GM18502 (cell line): Measurements from ENCODE around the gene EHD1.

Experiments used
- ATAC-seq: cut with Tn5 transposase; IDR thresholded peaks from one replicate; pipeline ENCODE4 v1.9.1; 2021; ENCODE audit warnings: mild to moderate bottlenecking; ENCODE audit not compliant: unreplicated experiment, poor library complexity

The EHD1 gene

DNA sequence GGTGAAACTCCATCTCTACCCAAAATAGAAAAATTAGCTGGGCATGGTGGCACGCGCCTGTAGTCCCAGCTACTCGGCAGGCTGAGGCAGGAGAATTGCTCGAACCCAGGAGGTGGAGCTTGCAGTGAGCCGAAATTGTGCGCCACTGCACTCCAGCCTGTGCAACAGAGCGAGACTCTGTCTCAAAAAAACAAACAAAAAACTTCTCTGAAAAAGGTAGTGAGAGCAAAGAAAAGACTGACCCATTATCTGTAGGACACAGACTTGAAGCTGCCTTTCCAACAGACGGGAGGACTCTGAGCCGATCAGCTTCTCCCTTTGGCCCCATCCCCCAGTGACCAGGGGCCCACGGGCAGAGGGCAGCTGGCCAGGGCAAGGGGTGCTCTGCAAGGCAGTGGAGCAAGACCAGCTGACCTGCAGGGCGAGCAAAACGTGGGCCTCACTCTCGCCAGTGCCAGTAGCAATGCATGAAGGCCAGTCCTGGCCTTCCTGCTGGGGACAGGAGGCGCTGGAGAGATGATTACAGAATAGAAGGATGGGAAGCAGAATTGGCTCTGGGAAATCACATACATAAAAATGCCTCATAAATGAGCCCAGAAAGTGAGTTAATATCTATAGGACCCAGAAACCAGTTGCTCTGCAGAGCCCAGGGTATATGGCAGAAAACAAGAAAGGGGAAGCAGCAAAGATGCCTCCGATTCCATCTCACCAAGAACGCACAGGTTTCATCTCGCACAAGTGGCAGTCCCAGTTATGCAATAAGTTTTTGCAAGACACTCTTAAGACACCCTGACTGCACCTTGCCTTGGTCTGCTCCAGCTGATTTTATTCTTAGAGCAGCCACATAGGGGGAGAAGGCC, 2.8 kb downstream of the EHD1 start:
- no peak for ATAC-seq

DNA sequence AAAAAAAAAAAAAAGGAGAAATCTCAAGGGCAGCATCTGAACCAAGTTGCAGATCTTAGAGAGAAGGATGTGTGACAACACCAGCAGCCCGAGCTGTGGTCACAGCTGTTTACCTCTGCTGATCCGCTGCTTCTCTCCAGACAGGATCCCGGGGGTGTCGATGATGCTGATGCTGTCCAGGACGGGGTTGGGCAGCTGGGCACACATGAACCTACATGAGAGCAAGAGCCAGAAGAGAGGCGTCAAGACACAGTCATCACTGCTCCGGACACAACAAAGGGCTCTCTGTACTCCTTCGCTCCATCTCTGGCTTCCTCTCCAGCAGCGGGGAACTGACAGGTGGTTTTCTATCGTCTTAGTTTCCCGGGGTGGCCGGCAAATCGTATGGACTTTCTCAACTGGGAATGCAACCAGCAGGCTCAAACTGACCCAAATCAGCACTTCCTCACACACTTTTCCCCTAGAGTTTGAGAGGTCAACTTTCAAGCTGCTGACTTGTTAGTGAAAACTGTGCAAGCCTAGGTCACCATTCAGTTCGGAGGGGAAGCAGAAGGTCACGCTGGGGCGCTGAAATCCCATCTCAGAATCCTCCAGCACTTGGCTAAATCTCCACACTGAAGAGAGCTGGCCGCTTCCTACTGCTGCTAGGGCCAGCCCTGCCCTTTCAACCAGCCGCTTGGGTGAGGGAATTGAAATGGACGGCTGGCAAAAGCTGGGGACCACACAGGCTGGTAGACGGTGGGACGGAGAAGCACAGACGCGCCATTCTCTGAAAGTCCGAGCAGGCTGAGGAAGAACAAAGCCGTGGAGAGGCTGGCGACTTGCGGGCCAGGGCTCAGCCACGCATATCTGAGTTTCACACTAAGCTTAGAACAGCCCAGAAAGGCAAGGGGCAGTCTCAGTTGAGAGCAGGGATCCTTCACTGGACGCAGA, 3.8 kb downstream of the EHD1 start:
- no peak for ATAC-seq

DNA sequence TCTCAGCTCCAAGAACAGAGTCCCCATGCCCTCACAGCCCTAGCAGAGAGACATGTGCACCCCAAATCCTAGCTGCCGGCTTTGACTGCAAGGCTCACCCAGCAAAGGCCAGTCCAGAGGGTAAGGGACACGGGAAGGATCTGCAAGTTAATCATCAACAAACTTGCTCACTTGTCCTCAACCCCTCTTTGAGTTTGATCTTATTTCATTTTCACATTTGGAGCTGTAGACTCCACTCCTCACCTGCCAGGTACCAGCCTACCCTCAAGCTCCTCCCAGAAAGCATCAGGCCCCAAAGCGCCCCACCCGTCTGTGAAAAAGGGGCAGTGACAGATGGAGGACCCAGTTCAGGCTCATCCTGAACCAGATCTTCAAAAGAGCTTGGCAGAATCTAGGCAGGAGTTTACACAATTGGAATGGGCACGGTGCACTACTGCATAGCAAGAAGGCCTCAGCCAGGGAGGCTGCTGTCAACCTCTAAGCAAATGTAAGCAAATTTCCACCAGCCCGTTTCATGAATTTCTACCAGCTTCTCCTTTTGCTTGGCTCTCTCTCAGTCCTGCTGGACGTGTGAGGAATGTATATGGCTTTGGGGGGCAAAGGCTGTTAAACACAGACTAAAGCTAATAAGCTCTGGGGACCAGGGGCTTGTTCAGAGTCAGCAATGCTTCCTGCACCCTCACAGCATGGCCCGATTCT, 5.5 kb downstream of the EHD1 start:
- no peak for ATAC-seq

DNA sequence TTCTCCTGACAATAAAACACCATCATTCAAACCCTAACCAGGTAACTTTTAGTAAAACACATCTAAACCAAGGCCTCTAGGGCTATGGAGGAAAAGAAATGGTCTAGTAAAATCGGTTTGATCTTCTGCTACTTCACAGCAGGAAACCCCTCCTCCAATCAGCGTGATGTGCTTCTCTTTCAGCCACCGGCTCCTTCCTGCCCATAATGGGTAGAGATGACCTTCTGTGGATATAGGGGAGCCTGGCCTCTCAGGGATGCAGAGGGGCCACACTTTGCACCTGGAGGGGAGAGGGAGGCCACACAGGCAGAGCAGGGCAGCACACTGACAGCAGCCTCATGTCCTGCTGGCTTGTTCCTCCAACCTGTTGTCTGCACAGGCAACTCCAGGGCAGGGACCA, 6.9 kb downstream of the EHD1 start:
- ATAC-seq, result no peak

DNA sequence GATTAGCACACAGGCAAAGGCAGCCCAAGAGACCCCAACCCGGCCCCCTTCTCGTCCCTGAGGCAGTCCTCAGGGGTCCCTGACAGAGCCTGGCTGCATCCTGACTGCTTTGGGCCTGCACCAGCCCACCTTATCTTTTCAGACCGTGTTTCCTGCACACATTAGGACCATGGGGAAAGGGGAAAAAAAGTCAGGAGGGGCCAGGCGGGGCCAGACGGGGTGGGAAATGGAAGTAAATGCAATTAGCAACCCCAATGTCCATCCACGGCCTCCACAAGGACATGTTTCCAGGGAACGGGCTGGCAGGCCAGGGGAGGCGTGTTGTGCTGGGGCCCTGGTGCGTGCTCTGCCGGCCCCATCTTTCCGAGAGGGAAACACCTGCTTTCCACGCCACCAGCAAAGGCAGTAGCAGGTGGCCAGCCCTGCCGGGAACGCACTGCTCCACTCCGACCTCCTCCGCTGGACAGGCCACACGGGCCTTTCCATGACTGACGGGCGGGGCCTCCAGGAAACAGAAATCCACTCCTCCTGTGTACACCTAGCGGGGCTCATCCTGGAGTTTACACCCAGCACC, 7.4 kb downstream of the EHD1 start:
- no peak for ATAC-seq

DNA sequence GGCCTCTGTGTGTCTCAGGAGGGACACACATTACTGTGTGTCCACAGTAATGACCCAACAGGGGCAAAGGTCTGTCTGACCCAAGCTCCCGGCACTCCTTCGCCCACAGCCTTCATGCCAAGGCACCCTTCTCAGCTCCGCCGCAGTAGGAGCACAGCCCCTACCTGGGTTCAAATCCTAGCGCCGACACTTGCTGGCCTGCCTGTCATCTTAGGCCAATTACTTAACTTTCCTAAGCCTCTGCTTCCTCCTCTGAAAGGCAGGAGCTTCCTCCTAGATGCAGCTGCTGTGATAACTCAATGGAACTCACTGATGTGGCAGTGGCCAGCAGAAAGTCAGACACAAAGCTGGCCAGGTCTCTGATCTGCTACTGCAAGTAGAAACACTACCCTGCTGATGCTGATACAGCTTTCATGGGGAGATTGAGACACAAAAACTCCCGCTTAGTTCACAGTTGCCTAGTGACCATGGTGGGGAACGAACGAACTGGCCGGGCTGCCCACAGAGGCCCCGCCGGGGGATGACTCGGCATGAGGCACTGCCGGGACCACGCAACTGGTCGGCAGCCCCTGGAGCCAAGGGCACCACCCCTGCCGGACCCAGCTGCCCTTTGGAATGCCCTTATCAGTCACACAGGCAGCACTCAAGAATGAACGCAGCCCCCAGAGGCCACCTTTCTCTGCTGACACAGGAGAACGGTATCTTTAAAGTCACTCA, 8.1 kb downstream of the EHD1 start:
- ATAC-seq, result no peak

DNA sequence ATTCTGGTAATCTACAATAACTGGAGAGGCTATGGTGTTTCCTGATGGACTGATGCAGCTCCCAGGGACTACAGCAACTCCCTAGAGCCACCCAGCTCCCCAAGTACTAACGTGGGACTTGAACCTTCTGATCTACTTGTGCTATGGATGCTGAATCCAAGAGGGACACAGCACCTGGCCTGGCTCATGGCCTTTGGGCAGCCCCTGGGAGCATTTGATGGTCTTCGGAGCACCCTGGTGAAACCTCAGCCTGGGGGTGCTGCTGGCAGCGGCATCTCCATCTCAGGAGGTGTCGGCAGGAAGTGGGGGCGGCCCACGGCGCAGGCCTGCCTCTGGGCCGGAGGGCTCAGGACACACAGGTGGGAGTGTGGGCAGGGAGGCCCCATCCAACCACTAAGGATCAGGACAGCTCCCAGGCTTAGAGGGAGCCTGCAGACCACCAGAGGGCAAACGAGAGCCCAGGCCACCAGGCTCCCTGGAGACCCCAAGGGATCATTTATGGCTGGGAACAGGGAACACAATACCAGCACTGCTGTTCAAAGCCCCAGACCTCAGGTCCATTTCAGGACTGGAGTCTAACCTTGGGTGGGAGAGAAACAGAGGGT, 8.7 kb downstream of the EHD1 start:
- no peak for ATAC-seq

DNA sequence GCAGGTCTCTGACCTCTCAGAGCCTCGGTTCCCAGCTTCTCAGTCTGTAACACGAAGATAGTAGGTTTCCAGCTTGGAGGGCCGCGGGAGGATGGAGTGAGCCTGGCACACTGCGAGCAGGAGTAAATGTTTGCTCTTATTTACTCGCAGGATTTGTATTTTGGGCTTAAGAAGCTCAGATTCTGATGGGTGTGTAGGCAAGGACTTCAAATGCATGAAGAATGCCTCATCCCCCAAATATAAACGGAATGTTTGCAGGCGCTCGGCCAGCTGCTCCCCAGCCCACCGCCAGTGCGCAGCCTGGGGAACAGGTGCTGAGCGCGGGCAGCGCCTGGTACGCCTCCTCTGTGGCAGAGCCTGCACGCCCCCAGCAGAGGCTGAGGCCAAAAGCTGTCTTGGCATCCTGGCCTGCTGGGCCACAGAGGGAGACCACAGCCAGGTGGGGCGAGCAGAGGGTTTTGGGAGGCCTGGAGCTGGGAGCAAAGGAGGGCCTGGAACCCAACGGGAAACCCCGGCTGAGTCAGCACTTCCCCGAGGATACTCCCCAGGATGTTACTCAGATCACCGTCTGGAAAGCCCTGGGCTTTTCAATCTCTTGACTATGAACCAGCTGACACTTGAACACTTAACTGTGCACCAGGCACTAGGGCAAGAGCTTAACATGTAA, 9.4 kb downstream of the EHD1 start:
- ATAC-seq, result no peak

DNA sequence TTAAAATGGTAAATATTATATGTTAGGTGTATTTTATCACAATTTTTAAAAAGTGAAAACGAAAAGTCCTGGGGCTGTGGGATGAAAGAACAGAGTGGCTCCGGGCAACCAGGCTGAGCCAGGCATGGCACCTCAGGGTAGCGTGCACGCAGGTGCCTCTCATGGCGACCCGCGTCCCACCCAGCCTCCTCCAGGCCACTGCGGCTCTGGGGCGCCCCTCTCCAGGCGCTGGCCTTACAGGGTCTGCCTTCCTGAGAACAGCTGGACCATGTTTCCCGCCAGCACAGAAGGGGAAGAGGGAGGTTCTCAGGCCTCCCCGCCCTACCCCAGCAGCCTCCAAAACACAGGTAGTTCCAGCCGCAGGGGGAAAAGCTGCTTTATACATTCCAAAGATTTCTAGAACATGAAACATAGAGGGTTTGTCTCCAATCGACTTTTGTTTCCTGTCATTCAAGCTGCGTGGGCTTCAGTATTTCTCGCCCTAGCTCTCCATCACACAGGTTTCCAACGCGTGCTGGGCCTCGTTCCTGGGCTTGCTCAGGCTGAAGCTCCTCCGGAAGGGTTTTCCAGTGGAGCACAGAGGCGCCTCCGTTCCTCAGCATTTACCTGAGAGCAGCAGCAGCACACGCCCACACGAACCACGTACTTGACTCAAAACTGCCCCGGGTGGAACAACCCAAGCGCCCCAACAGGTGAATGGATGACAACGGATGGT, 10.5 kb downstream of the EHD1 start:
- ATAC-seq, result no peak

DNA sequence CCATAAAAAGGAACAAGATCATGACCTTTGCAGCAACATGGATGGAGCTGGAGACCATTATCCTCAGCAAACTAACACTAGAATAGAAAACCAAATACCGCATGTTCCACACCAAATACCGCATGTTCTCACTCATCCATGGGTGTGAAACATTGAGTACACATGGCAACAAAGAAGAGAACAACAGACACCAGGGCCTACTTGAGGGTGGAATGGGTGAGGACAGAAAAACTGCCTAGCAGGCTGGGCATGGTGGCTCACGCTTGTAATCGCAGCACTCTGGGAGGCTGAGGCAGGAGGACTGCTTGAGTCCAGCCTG, 12.3 kb downstream of the EHD1 start:
- ATAC-seq, result no peak

DNA sequence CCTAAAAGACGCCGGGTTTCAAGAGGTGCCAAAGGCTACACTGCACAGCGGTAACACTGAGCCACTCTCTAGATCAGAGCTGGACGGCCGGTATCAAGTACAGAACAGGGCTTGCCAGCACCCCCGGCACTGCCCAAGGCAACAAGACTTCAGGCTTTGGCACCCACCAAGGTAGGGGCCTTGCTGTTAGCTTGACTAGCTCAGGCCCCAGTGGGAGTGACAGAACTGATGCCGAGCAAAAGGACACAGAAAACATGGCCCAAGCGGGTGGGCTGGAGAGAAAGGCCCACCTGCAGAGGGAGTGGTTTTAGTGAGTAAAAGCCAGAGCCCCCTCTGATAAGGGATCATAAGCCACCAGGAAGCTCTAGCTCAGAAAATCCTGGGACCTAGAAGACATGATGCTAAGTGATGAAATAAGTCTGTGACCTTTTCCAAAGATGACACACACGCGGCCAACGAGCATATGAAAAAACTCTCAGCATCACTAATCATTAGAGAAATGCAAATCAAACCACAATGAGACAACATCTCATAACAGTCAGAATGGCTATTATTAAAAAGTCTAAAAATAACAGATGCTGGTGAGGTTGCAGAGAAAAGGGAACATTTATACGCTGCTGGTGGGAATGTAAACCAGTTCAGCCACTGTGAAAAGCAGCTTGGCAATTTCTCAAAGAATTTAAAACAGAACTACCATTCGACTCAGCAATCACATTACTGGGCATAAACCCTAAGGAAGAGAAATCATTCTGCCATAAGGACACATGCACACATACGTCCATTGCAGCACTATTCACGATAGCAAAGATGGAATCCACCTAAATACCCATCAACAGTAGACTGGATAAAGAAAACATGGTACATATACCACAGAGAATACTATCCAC, 12.9 kb downstream of the EHD1 start:
- no peak for ATAC-seq

DNA sequence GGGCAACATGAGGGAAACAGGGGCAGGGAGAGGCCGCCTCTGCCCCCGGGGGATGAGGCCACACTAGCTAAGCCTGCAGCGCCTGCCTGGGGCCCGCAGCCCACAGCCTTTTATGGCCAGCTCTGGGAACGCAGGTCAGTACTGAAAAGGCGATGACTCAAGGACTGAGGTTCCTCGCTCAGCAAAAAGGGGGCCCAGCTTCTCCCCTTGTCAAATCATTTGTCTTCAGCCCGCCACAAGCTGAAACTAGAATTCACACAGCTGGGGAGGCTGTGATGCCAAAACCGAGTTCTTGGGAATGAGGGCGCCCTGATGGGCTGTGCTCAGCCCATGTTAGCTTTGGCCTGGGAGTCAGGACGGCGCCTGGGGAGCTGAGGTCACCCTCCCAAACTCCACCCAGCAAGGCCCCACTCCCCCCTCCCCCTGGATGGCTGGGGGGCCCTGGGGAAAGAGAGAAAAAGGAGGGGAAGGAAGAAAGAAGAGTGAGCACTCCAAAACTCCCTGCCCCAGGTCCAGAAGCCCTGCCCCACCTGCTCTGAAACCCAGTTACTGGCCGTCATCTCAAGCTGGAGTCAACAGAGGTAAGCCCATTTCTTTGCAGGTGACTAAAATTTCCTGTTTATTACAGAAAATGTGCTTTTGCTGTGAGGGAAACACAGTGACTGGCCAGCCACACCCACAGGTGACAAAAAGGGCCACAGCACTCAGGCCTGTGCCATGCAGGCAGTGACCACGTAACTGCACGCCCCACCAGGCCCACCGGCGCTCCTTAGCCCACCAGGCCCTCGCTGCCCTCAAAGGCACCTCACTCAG, 13.7 kb downstream of the EHD1 start:
- no peak for ATAC-seq

DNA sequence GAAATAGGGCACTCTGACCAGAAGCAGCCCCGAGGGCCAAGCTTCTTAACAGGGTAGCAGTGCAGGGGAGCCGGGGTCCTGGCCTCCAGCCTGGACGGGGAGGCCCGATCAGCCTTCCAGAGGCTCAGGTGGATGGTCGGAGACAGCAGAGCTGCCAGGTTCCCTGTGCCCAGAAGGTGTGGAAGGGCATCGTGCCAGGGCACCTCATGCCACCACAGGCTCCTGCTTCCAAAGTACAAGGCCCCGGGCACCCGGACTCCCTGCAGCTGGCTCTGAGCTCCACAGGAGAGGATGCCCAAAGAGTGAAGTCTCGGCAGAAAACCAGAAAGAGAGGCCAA, 14.3 kb downstream of the EHD1 start:
- no peak for ATAC-seq

DNA sequence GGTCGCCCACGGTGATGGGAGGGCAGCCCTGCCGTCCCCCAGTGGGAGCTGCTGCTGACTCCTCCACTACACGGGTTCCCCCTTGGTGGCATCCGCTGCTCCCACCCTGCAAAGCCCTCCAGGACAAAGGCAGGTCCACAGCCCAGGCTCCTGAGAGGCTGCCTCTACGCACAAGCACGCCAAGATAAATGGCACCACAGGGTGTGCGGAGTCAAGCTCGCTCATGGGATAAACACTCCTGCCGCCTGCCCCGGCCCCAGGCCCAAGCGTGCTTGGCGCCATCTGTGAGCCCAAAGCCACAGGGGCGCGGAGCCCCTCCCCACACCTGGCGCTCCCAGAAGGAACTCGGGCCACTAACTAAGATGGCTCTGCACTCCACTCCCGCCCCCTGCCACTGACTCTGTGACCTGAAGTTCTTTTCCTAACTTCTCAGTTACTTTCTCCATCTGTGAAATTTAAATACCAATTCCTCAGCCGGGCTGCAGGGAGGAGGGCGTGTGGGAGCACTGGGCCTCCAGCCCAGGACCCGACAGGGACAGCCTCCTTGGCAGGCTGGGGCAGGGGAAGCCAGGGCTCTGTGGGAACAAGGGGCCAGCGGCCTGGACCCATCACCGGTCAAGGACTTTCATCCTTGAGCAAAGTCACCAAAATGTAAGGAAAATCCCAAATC, 14.9 kb downstream of the EHD1 start:
- no peak for ATAC-seq

DNA sequence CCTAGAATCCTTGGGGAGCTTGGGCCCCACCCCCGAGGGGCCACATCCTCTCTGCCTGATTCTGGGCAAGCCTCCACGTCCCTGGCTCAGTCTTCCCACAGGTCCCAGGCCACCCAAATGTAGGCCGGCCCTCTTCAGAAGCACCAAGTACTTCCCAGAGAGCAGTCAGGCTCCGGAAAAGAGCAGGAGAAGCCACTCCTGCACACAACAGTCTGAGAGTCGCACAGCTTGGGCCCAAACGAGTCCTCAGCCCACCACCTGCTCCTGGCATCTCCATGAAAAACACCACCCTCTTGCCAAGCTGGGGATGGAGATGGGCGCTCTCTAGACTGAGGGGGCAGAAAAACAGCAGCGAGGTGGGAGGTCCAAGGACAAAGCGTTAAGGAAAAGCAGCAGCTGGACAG, 15.4 kb downstream of the EHD1 start:
- no peak for ATAC-seq

DNA sequence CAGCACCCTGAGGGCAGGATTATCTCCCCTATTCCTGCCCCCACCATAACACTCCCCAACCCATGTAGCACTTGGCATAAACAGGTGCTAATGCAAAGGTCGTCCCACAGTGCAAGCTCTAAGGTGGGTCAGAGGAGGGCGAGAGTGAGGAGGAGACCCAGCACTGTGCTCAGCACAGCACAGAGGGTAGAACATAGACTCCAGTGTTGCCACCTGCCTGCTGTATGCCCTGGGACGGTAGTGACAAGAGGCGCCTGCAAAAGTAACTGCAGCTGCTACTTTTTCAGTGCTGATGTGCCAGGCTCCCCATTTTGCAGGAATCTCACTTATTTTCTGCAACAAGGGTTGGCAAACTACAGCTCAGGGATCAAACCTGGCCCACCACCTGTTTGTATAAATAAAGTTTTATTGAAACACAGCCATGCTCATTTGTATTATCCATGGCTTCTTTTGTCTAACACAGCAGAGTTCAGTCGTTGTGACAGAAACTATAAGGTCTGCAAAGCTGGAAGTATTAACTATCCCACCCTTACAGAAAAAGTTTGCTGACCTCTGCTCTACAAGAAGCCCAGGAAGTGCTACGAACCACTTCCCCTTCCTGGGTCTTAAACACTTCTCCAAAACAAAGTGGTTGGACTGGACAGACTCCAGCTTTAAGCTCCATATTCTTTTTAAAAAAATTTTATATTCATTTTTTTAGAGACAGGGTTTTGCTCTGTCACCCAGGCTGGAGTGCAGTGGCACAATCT, 17.0 kb downstream of the EHD1 start:
- no peak for ATAC-seq
